Stimulated activated CD4-positive, alpha-beta T cell treated with anti-CD3 and anti-CD28 coated beads, Interleukin-12 subunit alpha, Interleukin-12 subunit beta, amount 100 ng/mL, for 4 hours (primary cell): Measurements from ENCODE around the gene IGFBP4.

ENCODE experiments used
- DNase-seq: peaks from one replicate; pipeline ENCODE4 v3.0.0-alpha.2; 2020

IGFBP4 gene

GRCh38 chr17:40493697-40494096 lies 50.4 kb downstream of the IGFBP4 start:
- no peak for DNase-seq

GRCh38 chr17:40495140-40495539 lies 51.9 kb downstream of the IGFBP4 start:
- DNase-seq: no peak

GRCh38 chr17:40496170-40496569 lies 52.9 kb downstream of the IGFBP4 start:
- no peak for DNase-seq

GRCh38 chr17:40496634-40497420 lies 53.6 kb downstream of the IGFBP4 start:
- no peak for DNase-seq

- DNase-seq: no peak
These were observed 54.4 kb downstream of the IGFBP4 start for GRCh38 chr17:40497695-40498094.

- no peak for DNase-seq
These were observed 55.2 kb downstream of the IGFBP4 start for GRCh38 chr17:40498281-40499084.

- DNase-seq: no peak
These were observed 56.4 kb downstream of the IGFBP4 start for GRCh38 chr17:40499551-40500189.

GRCh38 chr17:40500190-40500589 lies 56.9 kb downstream of the IGFBP4 start:
- no peak for DNase-seq

- DNase-seq: no peak
These were observed 57.5 kb downstream of the IGFBP4 start for GRCh38 chr17:40500709-40501108.

- no peak for DNase-seq
These were observed 58.3 kb downstream of the IGFBP4 start, which contains the start of gene TNS4 for GRCh38 chr17:40501499-40501911. TNS4 (minus strand) TSS chr17:40501623; CDS start chr17:40496425, 5,198 bp downstream.

GRCh38 chr17:40502716-40503115 lies 59.5 kb downstream of the IGFBP4 start:
- no peak for DNase-seq

- DNase-seq: no peak
These were observed 59.9 kb downstream of the IGFBP4 start for GRCh38 chr17:40503154-40503553.

GRCh38 chr17:40506786-40507185 lies 63.5 kb downstream of the IGFBP4 start:
- DNase-seq: no peak
